HG03439 (cell line): ENCODE results near the gene NRIP1.

ENCODE experiments used
- ATAC-seq: cut with Tn5 transposase; IDR thresholded peaks from one replicate; pipeline ENCODE4 v1.9.1; 2021; ENCODE audit warnings: mild to moderate bottlenecking, moderate library complexity; ENCODE audit not compliant: unreplicated experiment

The NRIP1 gene

DNA sequence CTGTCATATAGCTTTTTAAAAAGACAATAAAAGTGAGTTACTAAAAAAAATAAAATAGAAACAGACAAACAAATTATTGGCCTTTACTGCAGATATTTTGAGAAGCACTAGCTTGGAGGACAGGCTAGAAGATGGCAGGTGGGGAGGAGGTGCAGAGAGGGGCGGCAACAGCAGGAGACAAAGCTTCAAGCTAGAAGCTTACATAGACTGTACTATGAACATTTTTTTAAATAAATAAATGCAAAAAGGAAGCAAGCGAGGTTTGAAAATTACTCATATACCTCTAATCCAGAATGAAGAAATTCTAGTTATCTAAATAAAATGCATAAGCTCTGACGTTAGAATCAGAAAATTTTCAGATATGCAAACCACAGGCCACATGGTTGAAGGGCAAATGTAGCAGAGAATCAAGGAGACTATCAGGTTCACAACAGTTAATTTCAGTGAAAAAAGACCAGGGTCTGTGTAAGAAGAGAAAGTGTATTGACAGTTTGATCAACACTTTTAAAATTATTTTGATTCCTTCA, 54.9 kb downstream of the NRIP1 start:
- no peak for ATAC-seq

DNA sequence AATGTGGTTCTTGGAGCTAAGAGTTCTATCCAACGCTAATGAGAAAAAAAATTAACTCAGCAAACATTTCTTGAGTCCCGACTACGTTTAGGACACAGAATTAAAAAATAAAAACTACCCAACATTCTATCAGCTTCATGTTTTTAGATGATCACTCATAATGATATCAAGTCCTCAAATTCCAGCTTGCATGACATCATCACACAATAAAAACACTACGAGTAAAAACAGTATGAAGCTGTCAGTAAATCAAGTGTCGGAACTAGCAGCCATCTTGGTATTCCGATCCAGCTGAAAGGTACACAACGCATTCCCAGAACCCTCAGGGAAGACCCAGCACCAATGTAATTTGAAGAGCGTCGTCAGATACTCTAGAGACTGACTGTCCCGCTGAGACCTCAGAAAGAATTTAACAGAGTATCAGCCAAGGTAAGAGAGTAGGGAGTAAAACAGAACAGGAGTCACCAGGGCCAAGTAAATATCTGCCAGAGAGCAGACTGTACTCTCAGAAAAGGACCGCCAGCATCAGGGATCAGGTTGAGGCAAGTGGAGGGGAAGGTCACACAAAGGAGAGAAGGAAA, 57.0 kb downstream of the NRIP1 start:
- no peak for ATAC-seq

DNA sequence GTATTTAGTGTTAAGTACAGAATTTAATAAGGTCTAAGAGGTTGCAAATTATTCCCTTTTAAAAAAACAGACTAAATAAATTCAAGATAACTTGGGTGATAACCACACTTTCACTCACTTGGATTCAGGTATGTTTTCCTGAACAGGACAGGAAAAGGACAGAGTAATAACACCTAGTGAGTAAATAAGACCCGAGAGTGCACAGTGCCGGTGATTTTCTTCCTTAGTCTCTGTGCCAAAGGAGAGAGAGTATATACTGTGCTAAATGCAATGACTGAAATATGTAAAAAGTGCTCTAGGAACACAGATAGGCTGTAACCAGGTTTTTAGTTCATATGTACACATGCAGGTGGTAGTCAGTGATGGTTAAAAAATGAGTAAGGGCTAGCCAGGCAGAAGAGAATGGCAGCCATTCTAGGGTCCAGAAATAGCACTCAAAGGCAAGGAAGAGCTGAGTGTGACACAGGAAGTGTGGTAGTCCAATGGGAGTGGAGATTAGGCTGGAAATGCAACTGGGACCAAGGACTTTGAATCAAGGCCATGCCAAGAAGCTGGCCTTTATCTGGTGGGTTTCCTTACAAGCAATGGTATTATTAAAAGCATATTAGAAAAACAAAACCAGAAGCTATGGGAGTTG, 58.1 kb downstream of the NRIP1 start:
- no peak for ATAC-seq

DNA sequence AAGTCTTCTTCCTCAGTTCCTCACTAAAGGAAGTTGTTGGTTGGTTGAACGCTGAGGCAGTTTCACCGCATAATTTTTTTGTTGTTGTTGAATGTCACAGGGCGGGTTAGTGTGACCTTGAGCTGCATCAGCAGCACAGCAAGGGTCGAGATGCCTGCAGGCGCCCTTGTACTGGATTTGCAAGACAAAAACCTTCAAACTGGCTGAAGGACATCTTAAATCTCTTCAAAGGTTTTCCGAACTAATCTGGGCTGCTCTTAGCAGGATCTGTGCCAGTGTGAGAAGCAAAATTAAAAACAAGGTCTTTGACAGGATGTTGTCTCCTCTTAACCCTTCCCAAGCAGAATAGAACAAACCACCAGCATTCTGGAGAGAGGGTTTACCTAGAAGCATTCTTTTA, 59.4 kb downstream of the NRIP1 start:
- ATAC-seq, result no peak

DNA sequence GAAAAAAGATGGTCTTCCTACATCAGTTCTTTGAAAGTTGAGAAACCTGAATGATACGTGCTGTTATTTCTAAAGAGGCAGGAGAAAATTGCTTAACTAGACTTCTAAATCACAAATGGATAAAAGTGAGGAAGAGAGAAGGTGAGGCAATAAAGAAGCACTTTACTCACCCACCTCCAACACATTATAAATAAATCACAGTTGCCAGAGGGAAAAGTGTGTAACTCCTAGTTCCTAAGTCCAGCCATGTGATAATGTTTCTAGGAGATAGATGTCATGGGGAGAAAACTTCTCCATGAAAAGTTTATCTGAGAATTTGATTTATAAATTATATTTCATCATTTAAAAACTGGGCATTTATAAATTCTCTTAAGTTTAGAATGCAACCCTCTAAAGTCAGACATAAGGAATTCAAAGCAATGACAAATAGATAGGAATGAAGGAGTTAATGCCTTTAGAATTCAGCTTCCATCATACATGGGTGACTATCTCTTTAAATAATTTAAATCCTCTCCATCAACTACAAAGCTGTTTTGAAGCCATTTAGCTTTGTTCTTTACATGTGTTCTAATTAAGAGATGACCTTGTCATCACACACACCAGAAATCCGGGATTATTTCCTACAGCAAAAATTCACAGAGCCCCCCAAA, 60.0 kb downstream of the NRIP1 start:
- no peak for ATAC-seq

DNA sequence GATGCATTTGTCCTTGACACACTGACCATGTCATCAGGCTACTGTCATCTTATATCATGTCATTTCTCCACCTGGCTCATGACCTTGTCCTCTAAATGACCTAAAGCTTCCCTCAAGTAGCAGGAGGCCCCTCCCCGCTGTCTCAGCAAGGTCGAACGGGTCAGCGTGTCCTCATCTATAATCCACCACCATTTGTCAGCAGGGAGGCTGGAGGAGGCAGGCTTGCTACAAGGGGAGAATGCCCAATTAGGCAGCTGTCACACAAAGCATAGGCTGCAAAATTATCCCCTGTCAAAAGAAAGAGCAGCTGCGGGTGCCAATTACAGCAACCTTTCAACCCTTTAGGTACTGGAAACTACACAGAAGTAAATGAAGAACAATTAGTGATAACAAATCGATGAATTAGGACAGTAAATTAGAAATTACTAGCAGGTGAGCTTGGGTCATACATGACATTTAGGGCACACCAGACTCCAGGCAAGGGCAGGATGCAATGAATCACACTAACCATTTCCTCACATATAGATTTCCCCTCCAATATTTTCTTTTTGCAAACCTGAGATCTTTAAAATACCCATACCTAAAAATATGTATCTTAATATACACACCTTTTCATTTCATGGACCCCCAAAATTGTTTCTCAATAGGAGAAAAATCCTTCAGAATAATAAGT, 61.2 kb downstream of the NRIP1 start:
- no peak for ATAC-seq

DNA sequence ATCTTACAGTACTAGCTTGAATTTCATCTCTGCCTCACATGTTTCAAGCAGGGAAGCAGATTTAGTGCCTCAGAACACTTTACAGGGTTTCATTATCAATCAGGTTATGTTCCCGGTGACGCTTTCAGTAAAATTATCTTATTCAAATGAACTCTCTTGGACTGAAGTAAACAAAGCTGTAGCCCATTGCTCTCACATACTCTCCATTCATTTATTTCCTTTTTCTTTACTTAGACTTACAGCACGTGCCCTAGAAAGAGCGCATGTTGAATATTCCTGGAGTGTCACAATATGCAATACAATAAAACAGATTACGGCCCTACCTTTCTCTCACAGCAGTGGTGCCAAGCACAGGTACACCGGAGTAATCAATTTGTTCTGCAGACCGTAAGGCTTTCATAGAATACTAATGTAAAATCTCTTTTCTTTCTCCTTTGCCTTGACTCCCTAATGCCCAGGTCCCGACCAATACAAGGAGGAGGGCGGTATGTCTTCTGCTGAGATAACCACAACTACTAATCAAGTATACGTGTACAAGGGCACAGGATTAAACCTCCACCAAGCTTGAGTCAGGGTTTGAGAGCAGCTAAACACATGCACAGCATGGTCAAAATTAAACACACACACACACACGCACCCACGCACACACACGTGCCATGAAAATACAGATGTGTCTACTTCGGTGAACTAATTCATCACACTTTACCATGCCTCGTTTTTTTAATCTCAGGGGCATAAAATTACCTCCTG, 62.8 kb downstream of the NRIP1 start:
- ATAC-seq, result peak; percentile 96

DNA sequence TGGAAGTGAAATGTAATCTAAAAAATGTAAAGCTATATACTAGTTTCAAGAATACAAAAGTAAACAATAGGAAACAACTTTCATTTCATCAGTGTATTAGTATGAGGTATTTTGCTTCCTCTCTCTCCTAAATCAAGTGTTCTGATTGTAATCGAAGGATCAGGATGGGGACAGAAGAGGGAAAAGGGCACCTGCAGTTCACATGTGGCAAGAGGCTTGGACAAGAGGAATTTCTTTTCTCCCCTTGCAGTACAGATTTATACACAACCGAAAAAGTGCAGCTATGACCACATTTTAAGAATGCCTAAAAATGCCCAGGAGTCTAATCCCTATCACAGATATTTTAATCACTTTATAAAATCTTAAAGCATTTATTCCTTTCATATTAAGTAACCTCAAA, 63.7 kb downstream of the NRIP1 start:
- ATAC-seq, result no peak

DNA sequence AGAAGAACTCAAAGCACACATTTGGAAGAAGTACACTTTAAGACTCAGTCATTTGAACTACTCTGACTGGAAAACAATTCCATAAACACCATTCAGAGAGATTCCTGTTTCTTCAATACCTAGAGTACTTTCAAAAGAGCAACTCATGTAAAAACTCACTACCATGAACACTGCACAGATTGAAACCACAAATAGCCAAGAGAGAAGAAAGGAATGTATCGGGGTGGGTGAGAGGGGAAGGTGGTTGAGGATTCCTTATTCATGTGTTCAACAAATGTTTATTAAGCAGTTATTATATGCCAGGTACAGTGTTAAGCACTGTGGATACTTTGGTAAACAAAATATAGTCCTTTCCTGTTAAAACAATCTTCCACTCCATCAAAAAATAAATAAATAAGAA, 64.7 kb downstream of the NRIP1 start:
- no peak for ATAC-seq

DNA sequence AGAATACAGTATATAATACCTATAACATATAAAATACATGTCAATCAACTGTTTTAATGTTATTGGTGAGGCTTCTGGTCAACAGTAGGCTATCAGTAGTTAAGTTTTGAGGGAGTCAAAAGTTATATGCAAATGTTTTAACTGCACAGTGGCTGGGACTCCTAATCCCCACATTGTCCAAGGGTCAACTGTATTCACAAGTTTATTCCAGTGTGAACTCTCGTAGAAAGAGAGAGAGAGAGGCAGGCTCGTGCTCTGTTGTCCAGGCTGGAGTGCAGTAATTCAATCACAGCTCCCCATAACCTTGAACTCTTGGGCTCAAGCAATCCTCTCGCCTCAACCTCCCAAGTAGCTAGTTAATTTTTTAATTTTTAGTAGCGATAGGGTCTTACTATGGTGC, 66.0 kb downstream of the NRIP1 start:
- no peak for ATAC-seq

DNA sequence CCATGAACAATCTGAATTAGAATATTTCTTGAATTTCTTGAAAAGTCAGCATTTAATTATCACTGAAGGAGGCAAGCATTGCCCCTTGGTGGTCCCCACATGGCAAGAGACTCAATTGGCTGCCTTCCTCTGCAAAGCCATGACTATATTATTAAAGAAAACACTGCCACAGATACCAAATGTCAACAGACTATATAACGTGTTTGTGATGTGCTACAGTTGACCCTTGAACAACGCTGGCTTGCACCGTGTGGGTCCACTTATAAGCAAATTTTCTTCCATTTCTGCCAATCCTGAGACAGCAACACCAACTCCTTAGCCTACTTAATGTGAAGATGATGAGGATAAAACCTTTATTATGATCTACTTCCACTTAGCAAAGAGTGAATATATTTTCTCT, 66.5 kb downstream of the NRIP1 start:
- ATAC-seq, result no peak

DNA sequence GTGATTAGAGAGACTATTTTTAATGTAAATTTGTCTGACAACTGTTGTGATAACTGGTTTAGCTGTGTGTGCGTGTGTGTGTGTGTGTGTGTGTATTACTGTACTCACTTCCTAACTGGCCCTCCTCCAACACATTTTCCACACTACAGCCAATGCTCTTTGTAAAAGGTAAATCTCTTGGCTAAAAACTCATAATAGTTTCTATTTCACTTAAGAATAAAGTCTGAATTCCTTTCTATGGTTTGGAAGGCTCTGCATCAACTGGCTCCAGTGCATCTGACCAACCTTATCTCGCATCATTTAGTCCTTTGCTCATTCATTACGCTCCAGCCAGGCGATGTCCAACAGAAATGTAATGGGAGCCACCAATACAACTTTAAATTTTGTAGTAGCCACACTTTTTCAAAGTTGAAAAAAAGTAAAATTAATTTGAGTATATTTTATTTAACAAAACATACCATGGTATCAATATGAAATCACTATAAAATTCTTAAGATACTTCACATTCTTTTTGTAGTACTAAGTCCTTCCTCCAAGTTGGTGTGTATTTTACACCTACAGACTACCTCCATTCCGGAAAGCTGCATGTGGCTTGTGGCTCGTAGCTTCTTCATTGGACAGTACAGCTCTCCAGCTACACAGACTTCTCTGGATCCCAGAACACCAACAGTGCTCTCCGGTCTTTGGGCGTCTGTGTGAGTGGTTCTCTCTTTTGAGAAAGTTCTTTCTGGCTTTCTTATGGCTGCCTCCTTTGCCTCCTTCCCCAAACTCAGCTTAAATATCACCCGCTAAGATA, 68.9 kb downstream of the NRIP1 start:
- no peak for ATAC-seq

DNA sequence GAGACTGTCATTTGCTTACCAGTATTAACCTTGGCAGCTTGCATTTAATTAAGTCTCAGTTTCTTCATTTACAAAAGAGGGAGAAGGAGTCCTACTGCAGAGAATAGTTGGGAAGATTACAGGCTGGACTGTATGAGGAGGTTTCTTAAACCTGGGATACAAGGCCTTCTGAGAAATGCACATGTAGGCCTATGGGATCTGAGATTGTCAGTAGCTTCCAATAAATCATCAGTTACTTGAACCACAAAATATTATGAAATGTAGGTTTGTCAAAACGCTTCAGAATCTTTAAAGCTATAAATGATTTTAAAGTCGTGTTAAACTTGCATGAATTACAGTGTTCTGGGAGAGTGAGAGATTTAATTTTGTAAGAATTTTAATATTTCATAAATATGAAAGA, 69.6 kb downstream of the NRIP1 start:
- ATAC-seq, result no peak

DNA sequence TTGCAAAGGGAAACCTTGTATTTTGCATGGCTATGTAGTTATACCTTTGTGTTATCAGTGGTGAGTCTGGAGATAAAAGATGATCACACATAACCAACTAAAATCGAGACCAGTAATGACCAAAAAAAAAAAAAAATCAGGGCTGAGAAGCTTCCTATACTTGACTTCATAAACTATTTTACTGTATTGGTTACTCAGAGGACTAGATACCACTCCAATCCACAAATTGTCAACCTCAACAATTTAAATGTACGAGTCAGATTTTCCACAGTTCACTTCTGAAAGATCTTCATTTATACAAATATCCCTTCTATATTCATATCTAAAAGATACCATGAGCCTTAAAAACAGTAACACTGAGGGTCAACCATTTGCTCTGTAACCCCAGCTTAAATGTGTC, 71.7 kb downstream of the NRIP1 start:
- no peak for ATAC-seq

DNA sequence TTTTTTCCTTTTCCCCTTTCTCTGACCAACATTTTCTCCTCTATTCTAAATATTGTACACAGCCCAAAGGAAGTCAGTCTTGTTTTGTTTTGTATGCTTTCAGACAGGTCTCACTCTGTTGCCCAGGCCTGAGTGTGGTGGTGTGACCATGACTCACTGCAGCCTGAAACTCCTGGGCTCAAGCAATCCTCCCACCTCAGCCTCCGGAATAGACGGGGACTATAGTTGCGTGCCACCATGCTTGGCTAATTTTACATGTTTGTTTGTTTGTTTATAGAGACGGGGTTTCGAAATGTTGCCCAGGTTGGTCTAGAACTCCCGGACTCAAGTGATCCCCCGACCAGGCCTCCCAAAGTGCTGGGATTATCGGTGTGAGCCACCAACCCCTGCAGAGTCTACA, 72.8 kb downstream of the NRIP1 start:
- ATAC-seq, result no peak

DNA sequence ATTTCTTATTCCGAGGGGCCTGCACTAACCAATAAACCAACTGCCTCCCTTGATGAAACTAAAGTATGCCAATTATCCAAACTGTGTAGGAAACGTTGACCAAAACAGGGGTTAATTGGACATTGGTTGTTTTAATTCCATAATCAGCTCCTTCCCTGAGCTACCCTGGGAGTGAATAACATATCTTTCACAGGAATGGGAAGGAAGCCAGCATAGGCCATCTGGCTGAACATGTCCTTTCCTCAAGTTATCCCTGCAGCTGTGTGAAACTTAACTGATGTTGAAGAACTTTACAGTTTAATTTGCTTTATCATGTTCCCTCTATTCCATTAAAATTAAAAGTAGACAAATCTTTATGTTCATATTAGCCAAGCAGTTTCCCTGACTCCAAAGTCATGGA, 75.4 kb downstream of the NRIP1 start:
- no peak for ATAC-seq

DNA sequence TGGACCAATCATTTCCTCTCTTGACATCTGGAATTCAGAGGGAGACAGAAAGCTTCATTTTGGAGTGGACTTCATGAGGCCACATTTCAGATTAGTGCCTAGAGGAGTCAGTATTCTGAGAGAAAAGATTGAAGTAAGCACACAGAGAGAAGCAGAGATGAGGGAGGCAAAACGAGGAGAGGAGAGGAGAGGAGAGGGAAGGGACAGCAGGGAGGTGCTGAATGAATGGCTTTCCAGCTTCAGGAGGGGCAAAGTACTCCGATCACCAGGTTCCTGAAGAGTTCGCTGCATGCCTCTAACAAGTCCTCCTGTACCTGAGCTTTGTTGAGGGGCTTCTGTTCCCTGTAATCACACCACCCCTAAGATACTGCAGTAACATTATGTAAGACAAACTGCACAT, 76.0 kb downstream of the NRIP1 start:
- no peak for ATAC-seq

DNA sequence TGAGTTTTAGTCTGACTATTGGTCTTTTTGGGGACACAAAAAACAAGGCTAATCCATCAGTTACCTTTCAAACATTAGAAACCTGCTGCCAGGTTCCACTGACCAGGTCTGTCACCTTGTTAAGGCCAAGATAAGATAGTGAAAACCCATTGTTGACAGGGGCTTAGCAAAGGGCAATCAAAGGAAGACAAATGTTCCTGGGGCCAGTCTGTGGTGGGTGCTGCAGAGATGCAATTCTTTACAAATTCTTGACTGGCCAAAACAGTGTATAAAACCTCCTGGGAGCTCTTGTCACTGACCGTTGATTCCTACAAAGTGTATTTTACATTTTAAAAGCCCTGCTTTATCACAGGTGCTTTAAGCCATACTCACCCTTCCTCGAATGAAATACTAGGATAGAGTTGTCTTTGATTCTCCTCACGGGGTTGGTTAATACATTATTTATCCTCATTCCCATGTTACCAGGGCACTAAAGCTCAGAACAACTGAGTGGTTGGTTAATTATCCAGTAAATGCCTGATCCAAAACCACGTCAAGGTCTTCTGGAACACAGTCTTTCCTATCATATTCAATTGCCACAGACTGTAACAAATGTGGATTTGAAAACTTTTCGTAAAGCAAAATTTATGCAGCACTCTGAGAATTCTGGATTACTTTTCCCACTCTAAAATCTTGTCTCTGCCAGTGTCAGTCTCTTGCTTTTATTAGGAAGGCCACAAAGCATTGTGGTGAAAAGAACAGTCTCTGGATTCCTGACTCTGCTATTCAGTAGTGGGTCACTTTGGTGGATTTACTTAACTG, 77.2 kb downstream of the NRIP1 start:
- ATAC-seq, result no peak

DNA sequence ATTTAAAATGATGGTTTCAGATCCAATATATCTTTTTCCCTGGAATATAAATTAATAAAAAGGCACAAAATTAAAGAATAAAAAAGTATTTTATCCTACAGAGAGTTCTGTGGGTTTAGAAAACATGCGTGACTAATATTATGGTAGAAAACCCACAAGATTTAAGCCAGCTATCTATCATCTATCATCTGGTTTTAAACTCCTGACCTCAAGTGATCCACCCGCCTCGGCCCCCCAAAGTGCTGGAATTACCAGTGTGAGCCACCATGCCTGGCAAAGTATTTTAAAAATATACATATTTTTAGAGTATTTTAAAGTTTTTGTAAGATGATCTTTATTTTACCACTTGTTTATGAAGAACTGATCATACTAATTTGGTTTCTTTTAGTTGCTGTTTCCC, 79.5 kb downstream of the NRIP1 start:
- no peak for ATAC-seq

DNA sequence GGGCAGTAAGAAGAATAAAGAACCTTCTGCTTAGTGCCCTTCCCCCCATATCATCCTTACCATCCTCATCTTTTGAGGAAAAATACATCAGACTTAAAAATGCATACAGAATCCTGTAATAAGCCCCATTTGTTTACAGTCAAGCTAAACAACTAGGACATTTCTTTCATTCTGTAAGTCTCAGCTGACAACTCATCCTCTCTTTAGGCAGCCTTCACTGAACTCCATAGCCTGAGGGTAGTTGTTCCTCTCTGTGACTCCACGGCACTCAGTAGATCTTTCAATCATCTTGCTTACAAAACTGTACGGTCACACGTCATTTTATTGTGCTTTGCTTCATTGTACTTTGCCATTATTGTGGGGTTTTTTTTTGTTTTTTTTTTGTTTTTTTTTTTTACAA, 82.5 kb downstream of the NRIP1 start:
- ATAC-seq, result no peak
